KBM-7 (cell line): ENCODE results near the gene SENP8.

Experiments
- DNase-seq: peaks from one replicate; pipeline ENCODE4 v3.0.0-alpha.2; 2015
- in situ Hi-C: fragments of 300-500 bp; cut with MboI; formaldehyde crosslinking; loops from 2 replicates; pipeline ENCODE4 v1.14.3; 2020; ENCODE audit warnings: low sequenced_read_pairs, low pct_unique_long_range_greater_than_20kb, mixed read lengths

The SENP8 gene

DNA sequence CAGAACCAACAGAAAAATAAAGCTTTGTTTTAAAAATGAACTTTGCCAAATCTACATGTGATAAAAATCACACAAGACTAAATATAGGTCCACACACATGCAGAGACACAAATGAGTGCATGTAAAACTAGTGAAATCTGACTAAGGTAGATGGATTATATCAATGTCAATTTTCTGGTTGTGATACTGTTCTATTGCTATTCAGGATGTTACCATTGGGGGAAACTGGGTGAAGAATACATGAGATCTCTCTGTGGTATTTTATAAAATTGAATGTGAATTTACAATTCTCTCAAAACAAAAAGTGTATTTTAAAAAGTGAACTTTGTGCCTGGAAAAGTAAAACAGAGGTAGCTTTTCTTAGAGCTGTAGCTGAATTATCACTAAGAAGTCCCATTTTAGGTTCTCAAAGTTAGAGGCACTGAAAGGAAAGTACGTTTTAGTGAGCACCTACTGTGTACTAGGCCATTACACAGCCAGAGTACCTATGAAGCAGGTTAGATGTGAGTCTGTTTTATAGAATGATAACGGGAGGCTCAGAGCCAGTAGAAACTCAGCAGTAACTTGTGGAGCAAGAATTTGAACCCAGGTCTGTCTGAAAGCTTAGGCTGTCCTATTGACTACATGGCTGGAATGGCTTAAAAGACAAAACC lies 71.2 kb downstream of the SENP8 start:
- DNase-seq, result no peak
- in situ Hi-C loops, result no loop called here

DNA sequence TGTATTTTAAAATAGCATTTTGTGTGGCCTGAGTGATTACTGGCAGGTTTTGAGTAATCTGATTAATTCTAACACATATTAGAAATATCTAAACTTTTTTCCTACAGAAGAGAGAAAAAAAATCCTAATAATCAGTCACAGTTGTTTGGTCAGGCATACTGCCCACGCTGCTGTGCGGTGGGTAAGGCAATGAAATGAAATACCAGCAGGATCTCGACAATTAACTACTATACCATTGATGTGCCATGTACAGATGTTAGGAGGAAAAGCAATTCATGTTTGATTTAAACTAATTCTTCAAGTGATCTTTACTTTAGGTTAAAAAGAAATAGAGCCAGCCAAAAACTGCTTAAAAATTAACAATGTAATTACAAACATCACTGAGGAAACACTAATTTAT lies 74.2 kb downstream of the SENP8 start:
- DNase-seq, result no peak
- in situ Hi-C loops, result no loop called here
